HG03521 (cell line): ENCODE measurements around the gene ITGAX.
"Not testable (repeated sequence)": the region's sequence is repeated elsewhere in the genome, so short reads cannot be mapped to it uniquely, and the experiment has no call there.

Experiments
- ATAC-seq: cut with Tn5 transposase; IDR thresholded peaks from one replicate; pipeline ENCODE4 v1.9.1; 2021; ENCODE audit warnings: mild to moderate bottlenecking, moderate library complexity; ENCODE audit not compliant: unreplicated experiment

ITGAX gene

DNA sequence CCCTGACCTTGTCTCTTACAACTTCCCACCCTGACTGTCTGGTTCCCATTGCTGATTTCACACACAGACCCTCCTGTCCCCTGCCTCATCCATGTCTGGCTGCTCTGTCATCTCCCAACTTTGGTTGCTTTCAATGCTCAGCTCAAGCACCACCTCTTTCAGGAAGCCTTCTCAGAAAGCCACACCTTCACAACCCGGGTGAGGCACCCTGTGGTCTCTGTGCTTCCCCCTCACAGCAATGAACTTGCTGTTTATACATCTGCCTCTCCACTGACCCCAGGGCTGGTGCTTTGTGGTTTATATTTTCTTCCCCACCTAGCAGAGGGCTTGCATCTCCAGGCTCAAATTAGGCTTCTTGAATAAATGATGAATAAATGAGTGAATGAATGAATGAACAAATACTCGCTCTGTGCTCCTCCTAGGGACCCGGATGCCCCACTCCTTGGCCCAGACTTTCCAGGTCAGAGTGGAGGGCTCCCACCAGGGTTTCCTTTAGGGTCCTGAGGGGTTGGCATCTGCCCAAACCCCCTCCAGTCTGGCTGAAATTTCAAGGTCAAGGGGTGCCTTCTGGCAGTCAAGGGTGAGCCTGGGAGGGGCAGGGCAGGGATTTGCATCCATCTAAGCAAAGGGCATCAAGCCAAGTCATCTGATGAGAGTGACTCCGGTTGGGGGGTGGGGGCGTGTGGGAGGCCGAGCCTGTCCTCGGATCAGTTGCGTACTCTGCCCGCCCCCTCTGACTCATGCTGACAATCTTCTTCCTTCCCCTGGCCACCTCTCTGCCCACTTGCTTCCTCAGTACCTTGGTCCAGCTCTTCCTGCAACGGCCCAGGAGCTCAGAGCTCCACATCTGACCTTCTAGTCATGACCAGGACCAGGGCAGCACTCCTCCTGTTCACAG lies at the start of gene ITGAX:
Gene ITGAX, plus strand, starts transcription at position 783 of the 898 bp plus-strand sequence. Its CDS starts 79 bp downstream, at position 862.
- ATAC-seq, result peak; percentile 48

DNA sequence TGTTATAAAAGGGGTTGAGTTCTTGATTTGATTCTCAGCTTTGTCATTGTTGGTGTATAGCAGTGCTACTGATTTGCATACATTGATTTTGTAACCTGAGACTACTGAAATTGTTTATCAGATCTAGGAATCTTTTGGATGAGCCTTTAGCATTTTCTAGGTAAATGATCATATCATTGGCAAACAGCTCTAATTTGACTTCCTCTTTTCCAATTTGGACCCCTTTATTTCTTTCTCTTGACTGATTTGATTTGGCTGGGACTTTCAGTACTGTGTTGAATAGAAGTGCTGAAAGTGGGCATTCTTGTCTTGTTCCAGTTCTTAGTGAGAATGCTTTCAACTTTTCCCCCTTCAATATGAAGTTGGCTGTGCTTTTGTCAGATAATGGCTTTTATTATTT lies 49.8 kb upstream of the ITGAX start:
- no peak for ATAC-seq

DNA sequence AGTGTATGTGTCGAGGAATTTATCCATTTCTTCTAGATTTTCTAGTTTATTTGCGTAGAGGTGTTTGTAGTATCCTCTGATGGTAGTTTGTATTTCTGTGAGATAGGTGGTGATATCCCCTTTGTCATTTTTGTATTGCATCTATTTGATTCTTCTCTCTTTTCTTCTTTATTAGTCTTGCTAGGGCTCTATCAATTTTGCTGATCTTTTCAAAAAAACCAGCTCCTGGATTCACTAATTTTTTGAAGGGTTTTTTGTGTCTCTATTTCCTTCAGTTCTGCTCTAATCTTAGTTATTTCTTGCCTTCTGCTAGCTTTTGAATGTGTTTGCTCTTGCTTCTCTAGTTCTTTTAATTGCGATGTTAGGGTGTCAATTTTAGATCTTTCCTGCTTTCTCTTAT lies 46.6 kb upstream of the ITGAX start:
- ATAC-seq, result not testable (repeated sequence)

DNA sequence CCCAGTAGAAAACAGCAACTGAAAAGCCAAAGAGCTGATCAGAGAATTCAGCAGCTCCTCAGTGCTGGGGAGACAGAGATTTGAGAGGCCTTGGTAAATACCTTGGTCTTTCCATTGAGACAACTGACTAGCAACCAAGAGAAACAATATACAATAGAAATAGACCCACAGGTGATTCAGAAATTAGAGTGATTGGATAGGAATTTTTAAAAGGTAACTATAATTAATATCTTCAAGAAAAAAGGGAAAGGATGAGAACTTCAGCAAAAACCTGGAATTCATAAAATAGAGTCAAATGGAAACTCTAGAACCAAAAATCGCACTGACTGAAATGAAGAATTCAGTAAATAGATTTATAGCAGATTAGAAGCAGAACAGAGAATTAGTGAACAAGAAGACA lies 32.5 kb upstream of the ITGAX start:
- no peak for ATAC-seq

DNA sequence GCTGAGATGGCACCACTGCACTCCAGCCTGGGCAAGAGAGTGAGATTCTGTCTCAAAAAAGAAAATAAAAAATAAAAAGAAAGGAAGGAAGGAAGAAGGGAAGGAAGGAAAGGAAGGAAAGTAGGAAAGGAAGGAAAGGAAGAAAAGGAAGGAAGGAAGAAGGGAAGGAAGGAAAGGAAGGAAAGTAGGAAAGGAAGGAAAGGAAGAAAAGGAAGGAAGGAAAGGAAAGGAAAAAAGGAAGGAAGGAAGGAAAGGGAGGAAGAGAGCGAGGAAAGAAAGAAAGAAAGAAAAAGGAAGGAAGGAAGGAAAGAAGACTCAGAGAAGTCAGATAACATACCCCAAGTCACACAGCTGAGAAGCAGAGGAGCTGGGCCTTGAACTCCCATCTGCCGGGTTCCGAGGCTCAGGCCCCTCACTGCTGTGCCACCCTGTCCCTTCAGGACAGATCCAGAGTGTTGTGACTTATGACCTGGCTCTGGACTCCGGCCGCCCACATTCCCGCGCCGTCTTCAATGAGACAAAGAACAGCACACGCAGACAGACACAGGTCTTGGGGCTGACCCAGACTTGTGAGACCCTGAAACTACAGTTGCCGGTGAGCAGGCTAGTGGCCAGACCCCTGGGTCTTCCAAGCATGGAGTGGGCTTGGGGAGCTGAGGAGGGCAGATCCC lies 30.9 kb upstream of the ITGAX start:
- no peak for ATAC-seq

DNA sequence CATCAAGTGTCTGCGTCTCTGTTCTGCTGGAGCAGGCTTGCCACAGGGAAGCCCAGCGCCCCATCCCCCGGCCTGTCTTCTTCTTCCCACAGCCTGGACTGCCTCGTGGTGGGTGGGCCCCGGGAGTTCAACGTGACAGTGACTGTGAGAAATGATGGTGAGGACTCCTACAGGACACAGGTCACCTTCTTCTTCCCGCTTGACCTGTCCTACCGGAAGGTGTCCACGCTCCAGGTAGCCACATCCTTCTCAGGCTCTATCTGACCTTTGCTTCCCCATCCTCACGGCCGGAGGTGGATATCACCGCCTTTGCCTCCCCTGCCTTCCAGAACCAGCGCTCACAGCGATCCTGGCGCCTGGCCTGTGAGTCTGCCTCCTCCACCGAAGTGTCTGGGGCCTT lies 29.8 kb upstream of the ITGAX start:
- ATAC-seq, result no peak

DNA sequence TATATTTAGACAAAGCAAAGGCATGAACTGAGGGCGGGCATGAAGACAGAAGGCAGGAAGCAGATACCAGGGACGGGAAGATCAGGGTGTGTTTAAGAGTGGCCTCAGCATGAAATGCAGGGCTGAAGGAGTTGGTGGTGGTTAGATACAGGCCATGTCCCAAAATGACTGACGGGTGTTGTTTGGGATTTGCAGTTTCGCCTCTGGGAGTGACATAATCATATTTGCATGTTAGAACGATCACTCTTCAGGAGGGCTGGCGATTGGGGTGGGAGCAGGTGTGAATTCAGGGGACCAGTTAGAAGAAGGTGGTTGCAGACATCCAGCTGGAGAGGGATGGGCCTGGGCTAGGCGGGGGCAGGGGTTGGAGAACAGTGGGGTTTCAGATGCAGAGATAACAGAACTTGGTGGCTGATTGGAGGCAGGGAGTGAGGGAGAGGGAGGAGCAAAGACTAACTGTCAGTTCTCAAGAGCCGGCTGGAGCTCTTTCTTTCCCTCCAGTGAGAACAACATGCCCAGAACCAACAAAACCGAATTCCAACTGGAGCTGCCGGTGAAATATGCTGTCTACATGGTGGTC lies 27.2 kb upstream of the ITGAX start:
- ATAC-seq, result no peak

DNA sequence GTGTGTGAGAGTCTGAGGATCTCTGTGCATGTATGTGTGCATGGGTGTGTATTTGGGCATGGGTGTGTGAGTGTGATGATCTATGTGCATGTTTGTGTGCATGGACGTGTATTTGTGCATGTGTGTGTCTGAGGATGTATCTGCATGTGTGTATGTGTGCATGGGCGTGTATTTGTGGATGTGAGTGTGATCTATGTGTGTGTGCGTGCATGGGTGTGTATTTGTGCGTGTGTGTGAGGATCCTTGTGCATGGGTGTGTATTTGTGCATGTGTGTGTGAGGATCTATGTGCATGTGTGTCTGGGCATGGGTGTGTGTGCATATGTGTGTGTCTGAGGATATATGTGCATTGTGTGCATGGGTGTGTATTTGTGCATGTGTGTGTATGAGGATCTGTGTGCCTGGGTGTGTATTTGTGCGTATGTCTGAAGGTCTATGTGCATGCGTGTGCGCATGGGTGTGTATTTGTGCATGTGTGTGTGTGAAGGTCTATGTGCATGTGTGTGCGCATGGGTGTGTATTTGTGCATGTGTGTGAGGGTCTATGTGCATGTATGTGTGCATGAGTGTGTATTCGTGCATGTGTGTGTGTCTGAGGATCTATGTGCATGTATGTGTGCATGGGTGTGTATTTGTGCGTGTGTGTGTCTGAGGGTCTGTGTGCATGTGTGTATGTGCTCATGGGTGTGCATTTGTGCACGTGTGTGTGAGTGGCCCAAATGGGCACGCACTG lies 26.5 kb upstream of the ITGAX start:
- no peak for ATAC-seq

DNA sequence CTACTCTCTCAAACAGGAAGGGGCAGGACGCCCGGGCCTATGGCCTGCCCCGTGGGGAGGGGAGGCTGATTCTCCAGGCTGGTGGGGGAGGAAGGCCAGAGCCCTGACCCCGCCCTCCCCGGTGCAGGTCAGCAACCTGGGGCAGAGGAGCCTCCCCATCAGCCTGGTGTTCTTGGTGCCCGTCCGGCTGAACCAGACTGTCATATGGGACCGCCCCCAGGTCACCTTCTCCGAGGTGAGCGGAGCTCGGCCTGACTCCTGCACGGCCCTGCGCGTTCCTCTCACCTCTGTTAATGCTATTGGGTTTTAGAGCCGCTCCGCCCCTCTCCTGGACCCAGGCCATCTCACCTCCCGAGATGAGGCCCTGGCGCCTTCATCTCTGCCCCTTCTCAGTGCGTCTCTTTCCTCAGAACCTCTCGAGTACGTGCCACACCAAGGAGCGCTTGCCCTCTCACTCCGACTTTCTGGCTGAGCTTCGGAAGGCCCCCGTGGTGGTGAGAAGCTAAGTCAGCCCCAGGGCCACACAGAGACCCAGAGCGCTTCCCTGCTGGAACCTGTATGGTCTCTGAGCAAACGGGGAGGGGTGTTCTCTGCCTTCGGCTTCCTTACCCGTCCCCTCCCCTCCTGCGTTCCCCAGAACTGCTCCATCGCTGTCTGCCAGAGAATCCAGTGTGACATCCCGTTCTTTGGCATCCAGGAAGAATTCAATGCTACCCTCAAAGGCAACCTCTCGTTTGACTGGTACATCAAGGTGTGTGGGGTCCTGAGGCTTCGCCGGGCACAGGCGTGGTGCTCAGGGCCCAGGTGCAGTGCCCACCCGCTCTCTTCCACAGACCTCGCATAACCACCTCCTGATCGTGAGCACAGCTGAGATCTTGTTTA lies 25.1 kb upstream of the ITGAX start:
- no peak for ATAC-seq

DNA sequence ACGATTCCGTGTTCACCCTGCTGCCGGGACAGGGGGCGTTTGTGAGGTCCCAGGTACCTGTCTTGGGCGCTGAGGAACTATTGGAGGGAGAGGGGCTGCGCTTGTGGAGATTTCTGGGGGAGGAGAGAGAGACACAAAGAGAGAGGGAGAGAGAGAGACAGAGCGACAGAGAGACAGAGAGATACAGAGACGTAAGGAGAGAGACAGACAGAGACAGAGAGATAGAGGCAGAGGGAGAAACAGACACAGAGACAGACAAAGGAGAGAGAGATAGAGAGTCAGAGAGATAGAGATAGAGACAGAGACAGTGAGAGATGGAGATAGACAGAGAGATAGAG lies 24.5 kb upstream of the ITGAX start:
- no peak for ATAC-seq

DNA sequence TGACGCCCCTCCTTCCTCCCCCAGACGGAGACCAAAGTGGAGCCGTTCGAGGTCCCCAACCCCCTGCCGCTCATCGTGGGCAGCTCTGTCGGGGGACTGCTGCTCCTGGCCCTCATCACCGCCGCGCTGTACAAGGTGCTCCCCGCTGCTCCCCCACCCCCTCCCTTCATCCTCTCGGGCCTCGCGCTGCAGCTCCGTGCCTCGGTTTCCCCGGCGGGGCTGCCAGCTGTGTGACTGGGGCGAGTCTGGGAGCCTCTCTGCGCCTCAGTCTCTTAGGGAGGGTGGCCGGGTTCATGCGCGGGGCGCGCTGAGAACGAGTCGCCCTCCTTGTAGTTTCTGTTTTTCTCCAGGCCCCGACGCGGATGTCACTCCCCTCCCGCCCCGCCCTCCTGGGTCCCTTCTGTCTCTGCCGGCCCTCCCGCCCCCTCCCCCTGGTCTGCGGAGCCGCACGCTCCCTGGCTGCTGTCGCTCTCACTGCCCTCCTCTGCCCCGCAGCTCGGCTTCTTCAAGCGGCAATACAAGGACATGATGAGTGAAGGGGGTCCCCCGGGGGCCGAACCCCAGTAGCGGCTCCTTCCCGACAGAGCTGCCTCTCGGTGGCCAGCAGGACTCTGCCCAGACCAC lies 23.7 kb upstream of the ITGAX start:
- ATAC-seq, result no peak

DNA sequence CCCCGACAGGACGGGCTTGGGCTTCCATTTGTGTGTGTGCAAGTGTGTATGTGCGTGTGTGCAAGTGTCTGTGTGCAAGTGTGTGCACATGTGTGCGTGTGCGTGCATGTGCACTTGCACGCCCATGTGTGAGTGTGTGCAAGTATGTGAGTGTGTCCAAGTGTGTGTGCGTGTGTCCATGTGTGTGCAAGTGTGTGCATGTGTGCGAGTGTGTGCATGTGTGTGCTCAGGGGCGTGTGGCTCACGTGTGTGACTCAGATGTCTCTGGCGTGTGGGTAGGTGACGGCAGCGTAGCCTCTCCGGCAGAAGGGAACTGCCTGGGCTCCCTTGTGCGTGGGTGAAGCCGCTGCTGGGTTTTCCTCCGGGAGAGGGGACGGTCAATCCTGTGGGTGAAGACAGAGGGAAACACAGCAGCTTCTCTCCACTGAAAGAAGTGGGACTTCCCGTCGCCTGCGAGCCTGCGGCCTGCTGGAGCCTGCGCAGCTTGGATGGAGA lies 23.1 kb upstream of the ITGAX start:
- ATAC-seq, result no peak

DNA sequence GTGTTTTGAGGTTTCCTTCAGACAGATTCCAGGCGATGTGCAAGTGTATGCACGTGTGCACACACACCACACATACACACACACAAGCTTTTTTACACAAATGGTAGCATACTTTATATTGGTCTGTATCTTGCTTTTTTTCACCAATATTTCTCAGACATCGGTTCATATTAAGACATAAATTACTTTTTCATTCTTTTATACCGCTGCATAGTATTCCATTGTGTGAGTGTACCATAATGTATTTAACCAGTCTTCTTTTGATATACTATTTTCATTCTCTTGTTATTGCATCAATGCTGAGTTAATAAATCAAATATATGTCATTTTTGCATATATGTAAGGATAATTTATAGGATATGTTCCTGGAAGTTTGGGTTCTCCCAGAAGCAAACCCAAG lies 22.4 kb upstream of the ITGAX start:
- ATAC-seq, result no peak

DNA sequence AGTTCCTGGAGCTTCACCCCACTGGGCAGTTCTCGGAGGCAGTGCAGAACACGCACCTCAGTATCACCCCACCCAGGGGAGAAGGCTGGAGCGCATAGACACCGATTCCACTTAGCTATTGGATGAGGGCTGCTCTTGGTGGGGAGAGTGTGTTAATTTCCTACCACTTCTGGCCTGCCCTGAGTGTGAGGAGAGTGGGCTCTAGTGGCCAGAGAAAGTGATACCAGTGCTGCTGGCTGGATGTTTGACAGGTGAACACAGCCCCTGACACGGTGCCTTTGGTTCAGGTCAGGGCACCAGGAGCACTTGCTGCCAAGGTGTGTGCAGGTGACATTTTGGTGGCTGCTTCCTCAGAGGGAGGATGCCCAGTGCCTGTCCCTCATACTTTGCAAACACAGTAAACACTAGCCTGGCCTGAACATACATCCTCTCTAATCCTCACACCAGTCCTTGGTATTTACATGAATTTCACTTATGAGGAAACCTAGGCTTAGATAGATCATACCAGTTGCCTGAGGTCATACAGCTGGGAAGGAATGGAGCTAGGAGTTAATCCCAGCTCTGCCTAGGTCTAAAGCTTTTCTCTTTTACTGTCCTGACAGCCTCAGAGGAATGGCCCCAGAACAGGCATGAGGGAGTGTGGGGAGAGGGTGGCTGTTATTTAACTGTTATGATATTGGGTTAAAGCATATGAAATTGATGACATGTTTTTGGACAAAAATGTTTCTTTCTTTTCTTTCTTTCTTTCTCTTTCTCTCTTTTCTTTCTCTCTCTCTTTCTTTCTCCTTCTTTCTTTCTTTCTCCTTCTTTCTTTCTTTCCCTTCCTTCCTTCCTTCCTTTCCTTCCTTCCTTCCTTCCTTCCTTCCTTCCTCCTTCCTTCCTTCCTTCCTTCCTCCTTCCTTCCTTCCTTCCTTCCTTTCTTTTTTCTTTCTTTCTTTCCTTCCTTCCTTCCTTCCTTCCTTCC lies 21.0 kb upstream of the ITGAX start:
- peak; percentile 52 for ATAC-seq

DNA sequence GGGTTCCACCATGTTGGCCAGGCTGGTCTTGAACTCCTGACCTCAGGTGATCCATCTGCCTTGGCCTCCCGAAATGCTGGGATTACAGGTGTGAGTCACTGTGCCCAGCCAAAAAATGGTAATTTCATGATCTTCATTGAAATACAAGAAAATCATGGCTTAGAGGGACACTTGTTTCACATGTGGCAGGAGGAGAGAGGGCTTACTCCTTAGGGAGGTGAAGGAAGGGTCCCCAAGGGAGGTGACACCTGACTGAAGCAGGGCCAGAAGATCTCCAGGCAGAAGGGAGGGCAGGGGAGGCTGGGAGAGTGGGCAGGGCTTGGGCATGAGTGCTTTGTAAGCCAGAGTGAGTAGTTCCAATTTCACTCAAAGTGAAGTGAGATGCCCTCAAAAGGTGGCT lies 20.0 kb upstream of the ITGAX start:
- ATAC-seq, result no peak

DNA sequence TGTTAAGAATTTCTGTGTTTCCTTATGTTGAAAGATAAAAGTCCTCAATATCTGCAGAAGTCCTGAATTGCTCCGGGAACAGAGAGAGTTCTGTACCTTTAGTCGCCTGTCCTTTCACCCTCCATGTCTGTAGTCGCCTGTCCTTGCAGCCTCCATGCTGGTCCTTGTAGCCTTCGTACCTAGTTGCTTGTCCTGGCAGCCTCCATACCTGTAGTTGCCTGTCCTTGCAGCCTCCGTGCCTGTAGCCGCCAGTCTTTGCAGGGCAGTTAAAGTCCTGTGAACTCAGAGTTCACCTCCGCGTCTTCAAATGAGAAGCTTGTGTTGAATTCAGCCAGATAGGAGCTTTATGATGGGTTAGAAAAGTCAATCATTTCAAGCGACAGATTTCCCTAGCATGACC lies 19.5 kb upstream of the ITGAX start:
- no peak for ATAC-seq

DNA sequence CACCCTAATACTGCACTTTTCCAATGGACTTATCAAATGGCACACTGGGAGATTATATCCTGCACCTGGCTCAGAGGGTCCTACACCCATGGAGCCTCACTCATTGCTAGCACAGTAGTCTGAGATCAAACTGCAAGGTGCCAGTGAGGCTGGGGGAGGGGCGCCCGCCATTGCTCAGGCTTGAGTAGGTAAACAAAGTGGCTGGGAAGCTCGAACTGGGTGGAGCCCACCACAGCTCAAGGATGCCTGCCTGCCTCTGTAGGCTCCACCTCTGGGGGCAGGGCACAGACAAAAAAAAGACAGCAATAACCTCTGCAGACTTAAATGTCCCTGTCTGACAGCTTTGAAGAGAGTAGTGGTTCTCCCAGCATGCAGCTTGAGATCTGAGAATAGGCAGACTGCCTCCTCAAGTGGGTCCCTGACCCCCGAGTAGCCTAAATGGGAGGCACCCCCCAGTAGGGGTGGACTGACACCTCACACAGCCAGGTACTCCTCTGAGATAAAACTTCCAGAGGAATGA lies 16.8 kb upstream of the ITGAX start:
- not testable (repeated sequence) for ATAC-seq

DNA sequence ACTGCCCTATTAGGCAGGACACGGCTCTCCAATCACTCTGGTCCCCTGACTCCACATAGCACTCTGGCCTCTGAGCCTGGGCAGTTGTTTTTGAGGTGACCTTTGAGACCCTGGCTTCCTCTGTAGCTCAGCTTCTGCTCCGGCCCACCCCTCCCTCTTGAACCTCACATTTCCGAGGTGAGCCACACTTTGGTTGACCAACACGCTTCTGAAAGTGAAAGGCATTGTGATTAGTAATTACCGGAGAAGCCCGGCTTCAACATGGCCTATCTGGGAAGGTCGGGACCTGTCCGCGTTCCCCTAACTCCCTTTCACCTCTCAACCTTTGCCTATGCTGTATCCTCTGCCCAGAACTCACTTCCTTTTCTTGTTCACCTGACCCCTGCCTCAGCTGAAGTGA lies 10.3 kb upstream of the ITGAX start:
- no peak for ATAC-seq
